Thyroid gland (tissue), 4 donors: ENCODE results near the gene SGCD.

ENCODE experiments used
- POLR2A ChIP-seq, 2 donors: fragments of 450-650 bp; IDR thresholded peaks; one replicate each; pipeline ENCODE4 v1.6.1; 2017; ENCODE audit warnings: antibody characterized with exemption in 2 of 2, mild to moderate bottlenecking in 2 of 2, moderate library complexity in 1 of 2
- TF ChIP-seq, protein P1 (sequence below), 6 experiments: fragments of 200-600 bp in 3 of 6; fragments of 450-650 bp in 3 of 6; sonication (generic) in 3 of 6; IDR thresholded peaks; one replicate each; pipeline ENCODE4 v1.5.1; 2016 to 2019; ENCODE audit warnings: antibody characterized with exemption in 6 of 6, mild to moderate bottlenecking in 2 of 6, inconsistent platforms in 1 of 6, moderate library complexity in 1 of 6

DNA sequence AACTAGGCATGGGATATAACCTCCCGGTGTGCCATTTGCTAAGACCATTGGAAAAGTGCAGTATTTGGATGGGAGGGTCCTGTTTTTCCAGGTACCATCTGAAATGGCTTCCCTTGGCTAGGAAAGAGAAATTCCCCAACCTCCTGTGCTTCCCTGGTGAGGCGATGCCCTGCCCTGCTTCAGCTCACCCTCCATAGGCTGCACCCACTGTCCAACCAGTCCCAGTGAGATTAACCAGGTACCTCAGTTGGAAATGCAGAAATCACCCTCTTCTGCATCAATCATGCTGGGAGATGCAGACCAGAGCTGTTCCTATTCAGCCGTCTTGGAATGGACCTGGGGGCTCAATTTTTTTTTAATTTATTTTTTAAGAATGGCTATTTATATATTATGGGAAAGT is 254.8 kb downstream of the SGCD start:
- TF ChIP-seq, protein P1, sequence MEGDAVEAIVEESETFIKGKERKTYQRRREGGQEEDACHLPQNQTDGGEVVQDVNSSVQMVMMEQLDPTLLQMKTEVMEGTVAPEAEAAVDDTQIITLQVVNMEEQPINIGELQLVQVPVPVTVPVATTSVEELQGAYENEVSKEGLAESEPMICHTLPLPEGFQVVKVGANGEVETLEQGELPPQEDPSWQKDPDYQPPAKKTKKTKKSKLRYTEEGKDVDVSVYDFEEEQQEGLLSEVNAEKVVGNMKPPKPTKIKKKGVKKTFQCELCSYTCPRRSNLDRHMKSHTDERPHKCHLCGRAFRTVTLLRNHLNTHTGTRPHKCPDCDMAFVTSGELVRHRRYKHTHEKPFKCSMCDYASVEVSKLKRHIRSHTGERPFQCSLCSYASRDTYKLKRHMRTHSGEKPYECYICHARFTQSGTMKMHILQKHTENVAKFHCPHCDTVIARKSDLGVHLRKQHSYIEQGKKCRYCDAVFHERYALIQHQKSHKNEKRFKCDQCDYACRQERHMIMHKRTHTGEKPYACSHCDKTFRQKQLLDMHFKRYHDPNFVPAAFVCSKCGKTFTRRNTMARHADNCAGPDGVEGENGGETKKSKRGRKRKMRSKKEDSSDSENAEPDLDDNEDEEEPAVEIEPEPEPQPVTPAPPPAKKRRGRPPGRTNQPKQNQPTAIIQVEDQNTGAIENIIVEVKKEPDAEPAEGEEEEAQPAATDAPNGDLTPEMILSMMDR (IDR thresholded peaks at IDR 0.05), result no peak
- no peak for TF ChIP-seq POLR2A (IDR thresholded peaks at IDR 0.05)
